ENCODE results near the gene LARP4B. TPM values are rescaled to one million over a fixed set of nuclear protein-coding genes. Genes with fewer than 3 reads are reported as not detected.

Gene LARP4B
- polyA plus RNA-seq, 1 donor from 2014 or later: 14.2 TPM

- Histone ChIP-seq H3K4me3 (ENCODE audit: low read length) (no peak overlapping the region), H3K4me2 (ENCODE audit: low read length) (no peak overlapping the region), H3F3A (ENCODE audit: insufficient read depth, low read length, poor library complexity, severe bottlenecking) (no peaks in the 10 kb centered on the region), H3K36me3 (ENCODE audit: insufficient read depth, low read length) (peaks cover 10% of the 10 kb centered on the region), H3K27me3 (ENCODE audit: insufficient read depth, low read depth, low read length) (no peaks in the 10 kb centered on the region), H3K27ac (ENCODE audit: low read length) (no peak overlapping the region), H2AFZ (ENCODE audit: low read depth, low read length) (no peak overlapping the region), H4K20me1 (ENCODE audit: insufficient read depth) (no peaks in the 10 kb centered on the region), H3K9me3 (ENCODE audit: low read length) (no peaks in the 10 kb centered on the region), H3K9ac (ENCODE audit: low read length) (no peak overlapping the region), H3K9me2 (ENCODE audit: insufficient read depth, low read length) (no peaks in the 10 kb centered on the region), H3K79me2 (replicated peaks; ENCODE audit: insufficient read depth, low read length) (no peaks in the 10 kb centered on the region)
- TF ChIP-seq MXI1 (conservative IDR thresholded peaks at IDR 0.05; ENCODE audit: poor library complexity, severe bottlenecking) (no peak), CTCF (IDR thresholded peaks at IDR 0.05; ENCODE audit: poor library complexity, severe bottlenecking) (no peak), TAF1 (IDR thresholded peaks at IDR 0.05; ENCODE audit: low read depth) (no peak), RAD21 (conservative IDR thresholded peaks at IDR 0.05) (no peak), EP300 (conservative IDR thresholded peaks at IDR 0.05; ENCODE audit: poor library complexity, severe bottlenecking) (no peak), POLR2AphosphoS5 (IDR thresholded peaks at IDR 0.05) (no peak), REST (IDR thresholded peaks at IDR 0.05; ENCODE audit: borderline replicate concordance) (no peak), SMC3 (conservative IDR thresholded peaks at IDR 0.05; ENCODE audit: poor library complexity) (no peak), EZH2 (IDR thresholded peaks at IDR 0.05; ENCODE audit: borderline replicate concordance, insufficient read depth, low read length, poor library complexity, severe bottlenecking) (no peak)
Measured at GRCh38 chr10:821322-821721, 110.2 kb downstream of the LARP4B start.

GRCh38 chr10:819816-820215 is 111.7 kb downstream of the LARP4B start:
- no peak overlapping the region for H3K27ac ChIP-seq (ENCODE audit: low read length)
- TF ChIP-seq SMC3 (conservative IDR thresholded peaks at IDR 0.05; ENCODE audit: poor library complexity) (no peak), CTCF (IDR thresholded peaks at IDR 0.05; ENCODE audit: poor library complexity, severe bottlenecking) (no peak), RAD21 (conservative IDR thresholded peaks at IDR 0.05) (no peak), REST (IDR thresholded peaks at IDR 0.05; ENCODE audit: borderline replicate concordance) (no peak), POLR2AphosphoS5 (IDR thresholded peaks at IDR 0.05) (no peak), MXI1 (conservative IDR thresholded peaks at IDR 0.05; ENCODE audit: poor library complexity, severe bottlenecking) (no peak), TAF1 (IDR thresholded peaks at IDR 0.05; ENCODE audit: low read depth) (no peak), EZH2 (IDR thresholded peaks at IDR 0.05; ENCODE audit: borderline replicate concordance, insufficient read depth, low read length, poor library complexity, severe bottlenecking) (no peak), EP300 (conservative IDR thresholded peaks at IDR 0.05; ENCODE audit: poor library complexity, severe bottlenecking) (no peak)
- H3K27me3 ChIP-seq (ENCODE audit: insufficient read depth, low read depth, low read length): no peaks in the 10 kb centered on the region
- H3K9ac ChIP-seq (ENCODE audit: low read length): no peak overlapping the region
- H2AFZ ChIP-seq (ENCODE audit: low read depth, low read length): no peak overlapping the region
- H3K36me3 ChIP-seq (ENCODE audit: insufficient read depth, low read length): peaks cover 10% of the 10 kb centered on the region
- H3K4me2 ChIP-seq (ENCODE audit: low read length): no peak overlapping the region
- H3K79me2 ChIP-seq (replicated peaks; ENCODE audit: insufficient read depth, low read length): no peaks in the 10 kb centered on the region
- no peaks in the 10 kb centered on the region for H3K9me3 ChIP-seq (ENCODE audit: low read length)
- H3K4me3 ChIP-seq (ENCODE audit: low read length): no peak overlapping the region
- no peaks in the 10 kb centered on the region for H4K20me1 ChIP-seq (ENCODE audit: insufficient read depth)
- H3K9me2 ChIP-seq (ENCODE audit: insufficient read depth, low read length): no peaks in the 10 kb centered on the region
- H3F3A ChIP-seq (ENCODE audit: insufficient read depth, low read length, poor library complexity, severe bottlenecking): no peaks in the 10 kb centered on the region
